Neuronal stem cell (in vitro differentiated cells): ENCODE data around the gene FALEC.
"Not testable (repeated sequence)": the region's sequence is repeated elsewhere in the genome, so short reads cannot be mapped to it uniquely, and the experiment has no call there.

ENCODE experiments used
- DNase-seq: peaks from one replicate; pipeline ENCODE4 v3.0.0-alpha.2; 2013; ENCODE audit warnings: low spot score
- H2AFZ ChIP-seq: one replicate; pipeline ENCODE4 v1.6.1; 2013; ENCODE audit warnings: mild to moderate bottlenecking, low read length, inconsistent platforms
- H2AK5ac ChIP-seq: 2 replicates; pipeline ENCODE4 v1.6.1; 2013; ENCODE audit warnings: low read depth, mild to moderate bottlenecking, inconsistent platforms, low read length, moderate library complexity, mixed read lengths
- H2BK120ac ChIP-seq: 2 replicates; pipeline ENCODE4 v1.6.1; 2013; ENCODE audit warnings: low read depth, mild to moderate bottlenecking, inconsistent platforms, low read length, moderate library complexity, mixed read lengths
- H2BK12ac ChIP-seq: one replicate; pipeline ENCODE4 v1.6.1; 2013; ENCODE audit warnings: low read length, inconsistent platforms
- H2BK15ac ChIP-seq: 2 replicates; pipeline ENCODE4 v1.6.1; 2013; ENCODE audit warnings: mild to moderate bottlenecking, low read length, inconsistent platforms, mixed read lengths
- H2BK5ac ChIP-seq: one replicate; pipeline ENCODE4 v1.6.1; 2013; ENCODE audit warnings: inconsistent platforms, mild to moderate bottlenecking, low read length, moderate library complexity
- H3K14ac ChIP-seq: one replicate; pipeline ENCODE4 v1.6.1; 2013; ENCODE audit warnings: low read length, inconsistent platforms
- H3K18ac ChIP-seq: 2 replicates; pipeline ENCODE4 v1.6.1; 2013; ENCODE audit warnings: low read length, inconsistent platforms
- H3K23ac ChIP-seq: 2 replicates; pipeline ENCODE4 v1.6.1; 2013; ENCODE audit warnings: low read depth, mild to moderate bottlenecking, mixed read lengths, low read length, inconsistent platforms; ENCODE audit not compliant: poor library complexity
- H3K27ac ChIP-seq: replicated peaks from 3 replicates; pipeline ENCODE4 v1.5.1; 2013; ENCODE audit warnings: low read length, inconsistent platforms
- H3K27me3 ChIP-seq, 3 experiments: 2 replicates each; pipeline ENCODE4 v1.6.1; 2013; ENCODE audit warnings: low read length in 3 of 3, mild to moderate bottlenecking in 2 of 3, inconsistent platforms in 1 of 3, low read depth in 1 of 3, mixed read lengths in 1 of 3, moderate library complexity in 1 of 3; ENCODE audit not compliant: control insufficient read depth in 3 of 3, insufficient read depth in 3 of 3
- H3K36me3 ChIP-seq, 2 donors: replicated peaks in 1 of 2; 2 replicates each; pipeline ENCODE4 v1.6.1; 2013; ENCODE audit warnings: low read length in 2 of 2; ENCODE audit not compliant: control insufficient read depth in 2 of 2, insufficient read depth in 2 of 2
- H3K4ac ChIP-seq: 2 replicates; pipeline ENCODE4 v1.6.1; 2013; ENCODE audit warnings: inconsistent platforms, mild to moderate bottlenecking, low read length, moderate library complexity
- H3K4me1 ChIP-seq, 2 donors: 1 replicate in 1 of 2; 2 replicates in 1 of 2; pipeline ENCODE4 v1.6.1; 2013; ENCODE audit warnings: low read length in 2 of 2, low read depth in 1 of 2; ENCODE audit not compliant: control insufficient read depth in 2 of 2, insufficient read depth in 1 of 2
- H3K4me2 ChIP-seq: one replicate; pipeline ENCODE4 v1.6.1; 2013; ENCODE audit warnings: mild to moderate bottlenecking, low read length, inconsistent platforms; ENCODE audit not compliant: insufficient read depth, poor library complexity, severe bottlenecking
- H3K4me3 ChIP-seq, 2 donors: 2 replicates each; pipeline ENCODE4 v1.5.1; 2013; ENCODE audit warnings: low read length in 2 of 2, mild to moderate bottlenecking in 2 of 2, inconsistent platforms in 1 of 2, moderate library complexity in 1 of 2
- H3K79me1 ChIP-seq: one replicate; pipeline ENCODE4 v1.6.1; 2013; ENCODE audit warnings: low read depth, mild to moderate bottlenecking, inconsistent platforms, low read length, moderate library complexity
- H3K9ac ChIP-seq: one replicate; pipeline ENCODE4 v1.6.1; 2013; ENCODE audit warnings: mild to moderate bottlenecking, low read depth, low read length, inconsistent platforms; ENCODE audit not compliant: poor library complexity
- H3K9me3 ChIP-seq, 2 donors: replicated peaks in 1 of 2; 2 replicates each; pipeline versions ENCODE3 to v1.6.1; 2013; ENCODE audit warnings: low read length in 2 of 2, mild to moderate bottlenecking in 2 of 2, inconsistent platforms in 1 of 2, low read depth in 1 of 2, mixed read lengths in 1 of 2, moderate library complexity in 1 of 2; ENCODE audit not compliant: control insufficient read depth in 2 of 2, insufficient read depth in 1 of 2
- H4K8ac ChIP-seq: one replicate; pipeline ENCODE4 v1.6.1; 2013; ENCODE audit warnings: low read depth, mild to moderate bottlenecking, inconsistent platforms, low read length, moderate library complexity
- H4K91ac ChIP-seq: one replicate; pipeline ENCODE4 v1.6.1; 2013; ENCODE audit warnings: low read length, low read depth, mild to moderate bottlenecking, inconsistent platforms; ENCODE audit not compliant: poor library complexity
- WGBS, 2 donors: extraction: QIAGEN DNeasy Blood & Tissue Kit; methylation state at CpG; one replicate each; pipeline ENCODE4 v1.1.7; 2013; ENCODE audit warnings: missing lambda C conversion rate in 2 of 2, mixed read lengths in 1 of 2; ENCODE audit not compliant: insufficient read length in 2 of 2, insufficient replicate concordance in 1 of 2; ENCODE audit errors: extremely low coverage in 2 of 2; 5-methylcytosine and 5-hydroxymethylcytosine counted together

Gene FALEC

DNA sequence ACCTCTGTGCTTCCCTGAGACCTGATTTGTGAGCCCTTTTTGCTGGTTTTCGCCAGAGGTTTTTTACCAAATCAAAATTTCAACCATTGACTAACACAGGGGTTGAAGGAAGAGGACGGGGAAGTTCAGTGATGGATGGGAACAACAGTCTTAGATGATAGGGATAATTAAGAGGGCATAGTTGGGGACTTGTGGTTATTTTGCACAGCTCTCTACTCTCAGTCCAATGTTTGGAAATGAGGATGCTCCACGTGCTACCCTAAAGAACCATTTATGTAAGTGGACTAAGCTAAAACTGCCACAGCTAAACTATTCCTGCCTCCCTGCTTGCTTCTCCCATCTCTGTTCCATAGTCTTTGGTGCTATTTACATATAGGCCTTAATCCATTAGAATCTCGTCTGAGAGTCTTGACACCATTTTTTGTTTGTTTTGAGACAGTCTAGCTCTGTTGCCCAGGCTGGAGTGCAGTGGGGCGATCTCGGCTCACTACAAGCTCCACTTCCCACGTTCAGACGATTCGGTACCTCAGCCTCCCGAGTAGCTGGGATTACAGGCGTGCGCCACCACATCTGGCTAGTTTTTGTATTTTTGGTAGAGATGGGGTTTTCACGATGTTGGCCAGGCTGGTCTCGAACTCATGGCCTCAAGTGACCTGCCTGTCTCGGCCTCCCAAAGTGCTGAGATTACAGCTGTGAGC lies 64.5 kb downstream of the FALEC start:
- H2BK15ac ChIP-seq = no peak overlapping the region
- peak overlapping the region; percentile 74 for H2AFZ ChIP-seq
- peaks cover 8 to 38% of the 10 kb centered on the region in 2 donors for H3K36me3 ChIP-seq
- no peak overlapping the region for H2BK120ac ChIP-seq
- WGBS, 2 donors = no CpG with 5 or more reads among the region's 15 CpGs
- no peak overlapping the region for H4K91ac ChIP-seq
- H3K9ac ChIP-seq = no peak overlapping the region
- no peak for DNase-seq
- no peaks in the 10 kb centered on the region for H3K27me3 ChIP-seq
- H3K14ac ChIP-seq = no peak overlapping the region
- no peak overlapping the region for H2BK12ac ChIP-seq
- H3K27ac ChIP-seq = peak overlapping the region; percentile 96
- H3K9me3 ChIP-seq = no peaks in the 10 kb centered on the region
- H3K79me1 ChIP-seq = no peaks in the 10 kb centered on the region
- peaks cover 6 to 8% of the 10 kb centered on the region in 2 donors for H3K4me1 ChIP-seq
- no peak overlapping the region for H3K23ac ChIP-seq
- no peak overlapping the region for H2BK5ac ChIP-seq
- no peak overlapping the region for H3K4ac ChIP-seq
- H3K18ac ChIP-seq = peak overlapping the region; percentile 87
- H2AK5ac ChIP-seq = no peak overlapping the region
- H3K4me3 ChIP-seq = peak overlapping the region; percentile 56 to 78
- H4K8ac ChIP-seq = no peak overlapping the region
- H3K4me2 ChIP-seq = peak overlapping the region; percentile 51

- H3K4me2 ChIP-seq, DNase-seq, H3K9me3 ChIP-seq, H2AFZ ChIP-seq, H3K23ac ChIP-seq, H2AK5ac ChIP-seq, H3K4ac ChIP-seq, H3K4me1 ChIP-seq, H2BK15ac ChIP-seq, H4K91ac ChIP-seq, H2BK5ac ChIP-seq, H2BK120ac ChIP-seq, H3K27me3 ChIP-seq, H3K27ac ChIP-seq, H3K79me1 ChIP-seq, H3K4me3 ChIP-seq, H3K14ac ChIP-seq, H4K8ac ChIP-seq, H3K9ac ChIP-seq, H3K18ac ChIP-seq, H2BK12ac ChIP-seq: not testable (repeated sequence)
- peaks cover 4 to 30% of the 10 kb centered on the region in 2 donors for H3K36me3 ChIP-seq
- WGBS, 2 donors = no CpG with 5 or more reads among the region's 3 CpGs
Measured at GRCh38 chr1:150580966-150581365, 65.4 kb downstream of the FALEC start.

- not testable (repeated sequence) for H2BK5ac ChIP-seq, H3K27me3 ChIP-seq, H2BK12ac ChIP-seq, H3K4me2 ChIP-seq, H3K4ac ChIP-seq, H2AK5ac ChIP-seq, H2BK15ac ChIP-seq, H4K8ac ChIP-seq, H3K9ac ChIP-seq, H3K4me1 ChIP-seq, H3K27ac ChIP-seq, H3K14ac ChIP-seq, H2AFZ ChIP-seq, H3K4me3 ChIP-seq, H4K91ac ChIP-seq, H3K79me1 ChIP-seq, H2BK120ac ChIP-seq, H3K23ac ChIP-seq, H3K9me3 ChIP-seq, DNase-seq
- Histone ChIP-seq H3K18ac (peak overlapping the region; percentile 57), H3K36me3 (peaks cover 4 to 25% of the 10 kb centered on the region in 2 donors)
- WGBS, 2 donors = no CpG with 5 or more reads among the region's 7 CpGs
Measured at GRCh38 chr1:150581437-150581836, 65.9 kb downstream of the FALEC start.

GRCh38 chr1:150581962-150582361 lies 66.4 kb downstream of the FALEC start:
- not testable (repeated sequence) for H3K23ac ChIP-seq, H2BK12ac ChIP-seq, H2AK5ac ChIP-seq, H3K4me1 ChIP-seq, H2BK15ac ChIP-seq, H2BK120ac ChIP-seq, H4K91ac ChIP-seq, H3K27ac ChIP-seq, H3K4me2 ChIP-seq, H3K4me3 ChIP-seq, DNase-seq, H3K18ac ChIP-seq, H2BK5ac ChIP-seq, H4K8ac ChIP-seq, H3K9me3 ChIP-seq, H3K14ac ChIP-seq, H3K27me3 ChIP-seq, H2AFZ ChIP-seq, H3K4ac ChIP-seq, H3K79me1 ChIP-seq, H3K9ac ChIP-seq
- peaks cover 3 to 20% of the 10 kb centered on the region in 2 donors for H3K36me3 ChIP-seq
- WGBS, 2 donors = no CpG with 5 or more reads among the region's 14 CpGs
